Measurements from ENCODE around the gene ZIK1. TPM values are rescaled to one million over a fixed set of nuclear protein-coding genes. Genes with fewer than 3 reads are reported as not detected.

ZIK1 gene
- 2.8 and 4.1 TPM in 2 replicates for total RNA-seq

DNA sequence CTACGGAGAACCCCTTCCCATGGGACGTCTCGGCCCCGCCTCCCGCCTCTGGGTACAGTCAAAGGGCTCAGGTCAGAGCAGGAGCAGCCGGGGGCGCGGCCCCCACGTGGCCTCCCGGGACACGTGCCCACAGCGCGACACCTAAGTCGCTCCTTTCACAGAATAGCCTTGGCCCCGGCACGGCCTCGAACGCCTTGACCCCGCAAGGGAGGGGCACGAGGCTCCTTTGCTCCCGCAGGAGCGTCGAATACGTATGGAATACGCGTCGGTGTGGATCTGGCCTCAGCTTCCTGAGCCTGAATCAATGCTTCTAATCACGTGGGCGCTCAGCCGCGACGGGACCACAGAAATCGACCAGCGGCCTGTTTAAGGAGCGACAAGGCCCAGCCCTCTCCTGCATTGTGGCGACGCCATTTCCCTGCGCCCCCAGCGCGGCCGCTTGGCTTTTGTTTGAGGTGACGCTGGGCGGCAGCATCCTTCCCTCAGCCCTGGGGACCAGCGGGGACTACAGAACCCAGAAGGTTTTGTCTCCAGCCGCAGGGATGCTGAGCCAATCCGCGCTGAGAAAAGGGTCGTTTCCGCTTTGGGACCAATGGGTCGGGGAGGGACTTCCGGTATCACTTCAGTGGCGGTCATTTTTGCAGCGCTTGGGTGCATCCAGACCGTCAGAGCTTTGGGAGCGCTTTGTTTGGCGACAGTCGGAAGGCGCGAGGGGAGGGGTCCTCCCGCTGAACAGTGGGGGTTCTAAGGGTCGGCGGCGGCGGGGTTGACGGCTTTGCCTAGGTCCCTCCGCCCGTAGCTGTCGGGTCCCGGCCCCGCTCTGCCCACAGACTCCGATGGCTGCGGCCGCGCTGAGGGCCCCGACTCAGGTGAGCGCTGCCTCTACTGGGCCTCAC lies at the start of gene ZIK1:
ZIK1 (plus strand) TSS at position 625 of the 896 bp plus-strand sequence; CDS start at position 837, 212 bp downstream.
- peak within 1 kb of the TSS; percentile 92 for H3K4me3 Mint-ChIP-seq
- intact Hi-C loops (cut with micrococcal nuclease) = loop anchor here (1.0 to 5.0 kb wide), 2 partner anchors 16 to 171 kb away; partner anchors contain the start of genes ZNF17 and ZNF530
- peak within 1 kb of the TSS; percentile 72 for H3K27ac Mint-ChIP-seq
- peaks cover 16% of the 10 kb centered on the region for H3K4me1 Mint-ChIP-seq
- peaks cover 40% of the 10 kb centered on the region for H3K9me3 Mint-ChIP-seq
- peak; percentile 94 for DNase-seq
- no peaks in the 10 kb centered on the region for H3K27me3 Mint-ChIP-seq
- H3K36me3 Mint-ChIP-seq (ENCODE audit: low read depth) = peaks cover 49% of the 10 kb centered on the region

- H3K27ac Mint-ChIP-seq = no peak overlapping the region
- intact Hi-C loops (cut with micrococcal nuclease) = no loop called here
- H3K27me3 Mint-ChIP-seq = no peaks in the 10 kb centered on the region
- H3K9me3 Mint-ChIP-seq = peaks cover 56% of the 10 kb centered on the region
- no peak overlapping the region for H3K4me3 Mint-ChIP-seq
- no peak for DNase-seq
- H3K36me3 Mint-ChIP-seq (ENCODE audit: low read depth) = peaks cover 97% of the 10 kb centered on the region
- H3K4me1 Mint-ChIP-seq = no peaks in the 10 kb centered on the region
Measured at GRCh38 chr19:57537953-57538547, 45.9 kb upstream of the ZIK1 start.

- no peaks in the 10 kb centered on the region for H3K27me3 Mint-ChIP-seq
- intact Hi-C loops (cut with micrococcal nuclease) = no loop called here
- peaks cover 96% of the 10 kb centered on the region for H3K36me3 Mint-ChIP-seq (ENCODE audit: low read depth)
- H3K4me1 Mint-ChIP-seq = no peaks in the 10 kb centered on the region
- no peak overlapping the region for H3K27ac Mint-ChIP-seq
- DNase-seq = no peak
- peaks cover 46% of the 10 kb centered on the region for H3K9me3 Mint-ChIP-seq
- H3K4me3 Mint-ChIP-seq = no peak overlapping the region
Measured at GRCh38 chr19:57546513-57546912, 37.4 kb upstream of the ZIK1 start.

- Mint-ChIP-seq H3K27me3 (no peaks in the 10 kb centered on the region), H3K36me3 (ENCODE audit: low read depth) (peaks cover 97% of the 10 kb centered on the region), H3K4me1 (no peaks in the 10 kb centered on the region), H3K9me3 (peaks cover 51% of the 10 kb centered on the region), H3K4me3 (no peak overlapping the region), H3K27ac (no peak overlapping the region)
- no peak for DNase-seq
- intact Hi-C loops (cut with micrococcal nuclease) = no loop called here
Measured at GRCh38 chr19:57552432-57552831, 31.5 kb upstream of the ZIK1 start.

DNA sequence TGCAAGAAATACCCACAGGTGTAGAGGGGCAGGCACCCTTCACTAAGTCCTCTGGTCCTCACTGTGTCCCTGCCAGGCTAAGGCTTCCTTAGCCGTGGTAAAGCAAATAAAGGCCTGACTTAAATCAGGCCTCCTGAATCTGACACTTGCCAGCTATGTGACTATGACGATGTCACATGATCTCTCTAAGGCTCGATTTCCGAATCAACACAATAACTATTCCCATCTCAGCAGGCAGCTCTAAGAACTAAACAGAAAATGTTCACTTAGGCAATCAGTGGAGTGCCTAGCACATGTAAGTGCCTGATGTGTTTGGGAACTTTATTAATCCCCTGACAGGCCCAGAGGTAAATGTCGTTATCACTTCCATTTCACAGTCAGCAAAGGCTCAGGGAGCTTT lies 26.3 kb upstream of the ZIK1 start:
- intact Hi-C loops (cut with micrococcal nuclease) = loop anchor here (5.0 kb wide), 1 partner anchor 60 kb away; the partner anchor contains the start of gene ZNF773
- Mint-ChIP-seq H3K27ac (no peak overlapping the region), H3K9me3 (peaks cover 39% of the 10 kb centered on the region), H3K4me1 (peaks cover 23% of the 10 kb centered on the region), H3K4me3 (peak overlapping the region; percentile 99), H3K27me3 (no peaks in the 10 kb centered on the region), H3K36me3 (ENCODE audit: low read depth) (peaks cover 63% of the 10 kb centered on the region)
- no peak for DNase-seq

DNA sequence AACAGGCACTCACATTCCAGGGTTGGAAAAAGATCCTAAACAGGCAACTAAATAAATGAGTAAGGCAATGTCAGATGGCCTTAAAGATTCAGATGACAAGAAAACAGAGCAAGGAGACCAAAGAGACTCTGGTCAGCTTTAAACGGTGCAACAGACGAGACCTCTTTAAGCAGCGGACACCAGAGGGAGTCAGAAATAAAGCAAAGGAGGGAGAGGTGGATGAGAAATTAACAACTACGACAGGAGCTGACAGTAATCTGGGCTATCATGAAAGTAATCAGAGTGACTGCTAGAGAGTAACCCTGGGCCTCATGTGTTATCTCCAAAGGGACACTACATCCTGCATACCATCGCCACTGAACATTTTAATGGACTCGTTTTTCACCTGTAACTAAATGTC lies 25.4 kb upstream of the ZIK1 start:
- Mint-ChIP-seq H3K4me1 (peaks cover 23% of the 10 kb centered on the region), H3K27ac (peak overlapping the region; percentile 94), H3K36me3 (ENCODE audit: low read depth) (peaks cover 55% of the 10 kb centered on the region), H3K27me3 (no peaks in the 10 kb centered on the region), H3K4me3 (peak overlapping the region; percentile 99), H3K9me3 (peaks cover 33% of the 10 kb centered on the region)
- intact Hi-C loops (cut with micrococcal nuclease) = loop anchor here (5.0 kb wide), 1 partner anchor 61 kb away; the partner anchor contains the start of gene ZNF773
- DNase-seq = no peak

- peak overlapping the region; percentile 94 for H3K27ac Mint-ChIP-seq
- intact Hi-C loops (cut with micrococcal nuclease) = loop anchor here (1.0 to 5.0 kb wide), 6 partner anchors 19 to 357 kb away; partner anchors contain the start of genes ZNF17, ZNF416, ZNF417 and ZNF549
- peak; percentile 70 for DNase-seq
Measured at GRCh38 chr19:57559008-57559403, 24.9 kb upstream of the ZIK1 start.

DNA sequence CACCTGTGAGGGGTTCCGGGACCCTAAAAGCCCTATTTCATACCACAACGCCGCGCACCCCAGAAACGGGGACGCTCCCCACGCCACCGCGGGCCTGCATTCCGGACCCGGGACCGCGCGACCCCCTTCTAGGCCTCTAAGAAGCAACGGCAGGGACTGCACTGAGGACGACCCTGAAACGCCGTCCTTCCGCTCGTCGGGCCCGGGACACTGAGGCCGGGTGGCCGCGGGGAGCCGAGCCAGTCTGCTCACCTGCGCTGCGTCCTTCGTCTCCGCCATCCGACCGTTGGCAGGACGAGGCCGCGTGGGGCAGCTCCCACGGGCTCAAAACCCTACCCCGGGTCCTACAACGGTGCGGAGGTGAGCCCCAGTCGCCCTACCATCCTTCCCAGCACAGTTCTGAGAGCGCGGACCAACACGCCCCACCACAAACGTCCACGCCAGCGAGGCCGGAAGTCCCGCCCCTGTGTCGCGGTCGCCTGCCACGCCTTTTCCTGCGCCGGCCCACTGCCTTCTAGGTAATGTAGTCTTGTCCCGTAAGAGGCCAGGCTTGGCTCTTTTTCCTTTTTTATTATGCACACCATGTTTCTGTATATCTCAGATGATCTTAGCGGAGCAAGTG lies 24.4 kb upstream of the ZIK1 start, which contains the start of gene ZNF550:
ZNF550 (minus strand) TSS at position 460 of the 622 bp plus-strand sequence; CDS start at position 279, 181 bp downstream.
- Mint-ChIP-seq H3K4me1 (peaks cover 23% of the 10 kb centered on the region), H3K27ac (peak within 1 kb of the TSS; percentile 94), H3K9me3 (peaks cover 29% of the 10 kb centered on the region), H3K36me3 (ENCODE audit: low read depth) (peaks cover 45% of the 10 kb centered on the region), H3K27me3 (no peaks in the 10 kb centered on the region), H3K4me3 (peak within 1 kb of the TSS; percentile 99)
- intact Hi-C loops (cut with micrococcal nuclease) = loop anchor here (1.0 to 5.0 kb wide), 6 partner anchors 19 to 357 kb away; partner anchors contain the start of genes ZNF17, ZNF416, ZNF417 and ZNF549
- peak; percentile 96 for DNase-seq

More at GRCh38 chr19:57559008-57559403, 24.9 kb upstream of the ZIK1 start:
- Mint-ChIP-seq H3K9me3 (peaks cover 30% of the 10 kb centered on the region), H3K36me3 (ENCODE audit: low read depth) (peaks cover 50% of the 10 kb centered on the region), H3K27me3 (no peaks in the 10 kb centered on the region), H3K4me1 (peaks cover 23% of the 10 kb centered on the region), H3K4me3 (peak overlapping the region; percentile 99)

- H3K27ac Mint-ChIP-seq = peak overlapping the region; percentile 94
- peaks cover 27% of the 10 kb centered on the region for H3K9me3 Mint-ChIP-seq
- intact Hi-C loops (cut with micrococcal nuclease) = no loop called here
- DNase-seq = no peak
- no peaks in the 10 kb centered on the region for H3K27me3 Mint-ChIP-seq
- H3K4me1 Mint-ChIP-seq = peaks cover 23% of the 10 kb centered on the region
- peak overlapping the region; percentile 99 for H3K4me3 Mint-ChIP-seq
- H3K36me3 Mint-ChIP-seq (ENCODE audit: low read depth) = peaks cover 39% of the 10 kb centered on the region
Measured at GRCh38 chr19:57560049-57560491, 23.9 kb upstream of the ZIK1 start.

DNA sequence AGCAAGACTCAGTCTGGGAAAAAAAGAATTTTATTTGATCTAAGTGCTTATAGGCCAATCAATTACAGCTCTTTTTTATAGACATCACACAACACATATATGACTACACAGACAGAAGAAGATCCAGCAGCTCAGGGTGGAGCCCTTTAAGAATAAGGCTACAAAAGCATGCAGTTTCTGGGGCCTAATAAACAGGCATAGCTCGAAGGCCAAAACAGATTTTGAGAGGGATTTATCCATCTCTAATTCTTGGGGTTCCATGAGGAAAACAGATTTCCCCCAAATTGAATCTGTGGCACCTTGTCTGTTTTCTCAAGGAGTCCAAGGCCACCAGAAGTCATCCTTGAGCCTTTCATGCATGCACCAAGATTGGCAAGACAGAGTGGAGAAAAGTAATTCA lies 20.4 kb upstream of the ZIK1 start:
- H3K27me3 Mint-ChIP-seq = no peaks in the 10 kb centered on the region
- H3K4me3 Mint-ChIP-seq = no peak overlapping the region
- no peak overlapping the region for H3K27ac Mint-ChIP-seq
- peaks cover 14% of the 10 kb centered on the region for H3K36me3 Mint-ChIP-seq (ENCODE audit: low read depth)
- intact Hi-C loops (cut with micrococcal nuclease) = no loop called here
- H3K4me1 Mint-ChIP-seq = peaks cover 16% of the 10 kb centered on the region
- H3K9me3 Mint-ChIP-seq = peaks cover 33% of the 10 kb centered on the region
- no peak for DNase-seq

- H3K9me3 Mint-ChIP-seq = peaks cover 23% of the 10 kb centered on the region
- no peaks in the 10 kb centered on the region for H3K4me1 Mint-ChIP-seq
- no peak overlapping the region for H3K27ac Mint-ChIP-seq
- intact Hi-C loops (cut with micrococcal nuclease) = no loop called here
- DNase-seq = no peak
- peaks cover 7% of the 10 kb centered on the region for H3K36me3 Mint-ChIP-seq (ENCODE audit: low read depth)
- H3K27me3 Mint-ChIP-seq = no peaks in the 10 kb centered on the region
- no peak overlapping the region for H3K4me3 Mint-ChIP-seq
Measured at GRCh38 chr19:57566396-57567265, 17.3 kb upstream of the ZIK1 start.

GRCh38 chr19:57570707-57571106 lies 13.2 kb upstream of the ZIK1 start:
- H3K36me3 Mint-ChIP-seq (ENCODE audit: low read depth) = peaks cover 48% of the 10 kb centered on the region
- H3K4me1 Mint-ChIP-seq = no peaks in the 10 kb centered on the region
- H3K4me3 Mint-ChIP-seq = no peak overlapping the region
- H3K27me3 Mint-ChIP-seq = no peaks in the 10 kb centered on the region
- peaks cover 31% of the 10 kb centered on the region for H3K9me3 Mint-ChIP-seq
- intact Hi-C loops (cut with micrococcal nuclease) = loop anchor here (10.0 kb wide), 1 partner anchor 244 kb away; the partner anchor contains the start of gene ZNF552
- no peak overlapping the region for H3K27ac Mint-ChIP-seq
- DNase-seq = no peak
